Measurements from ENCODE around the gene C3AR1. TPM values are rescaled to one million over a fixed set of nuclear protein-coding genes. Genes with fewer than 3 reads are reported as not detected.

C3AR1 gene
- total and polyA plus RNA-seq, 2 donors (not counting 3 experiments of a cell fraction or from before 2014, with no cell fraction given) = 0.22 to 0.70 TPM

DNA sequence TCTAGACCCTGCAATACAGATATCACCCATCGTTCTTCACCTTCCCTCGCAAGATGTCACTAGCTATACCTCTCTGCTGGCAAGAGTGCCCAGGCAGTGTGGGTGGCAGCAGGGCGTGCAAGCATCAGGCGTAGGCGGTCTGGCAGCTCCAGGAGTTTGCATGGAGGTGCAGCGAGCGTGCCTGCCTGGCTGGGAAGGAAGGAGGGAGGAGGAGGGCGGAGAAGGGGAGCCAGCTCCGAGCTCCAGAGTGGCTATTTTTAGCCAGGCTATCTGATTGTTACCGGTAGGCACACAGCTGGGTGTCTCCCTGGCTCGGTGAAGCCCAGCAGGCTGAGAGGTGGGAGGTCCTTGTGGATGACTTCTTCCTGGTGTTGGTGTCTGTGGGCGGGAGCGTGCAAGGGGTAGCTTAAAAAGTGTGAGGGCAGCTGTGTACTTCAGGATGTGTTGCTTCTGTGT lies 27.5 kb downstream of the C3AR1 start:
- H3K9me3 ChIP-seq (replicated peaks; ENCODE audit: control insufficient read depth, insufficient read depth, low read length) = no peaks in the 10 kb centered on the region
- ChIA-PET CTCF (interaction anchor here (0.6 to 1.5 kb wide), 8 partner anchors 10 to 1677 kb away, joined by 3 to 8 read pairs (median 4); no protein-coding TSS in a partner anchor), POLR2A (interaction anchor here (0.9 to 1.4 kb wide), 2 partner anchors 67 to 103 kb away, joined by 3 to 4 read pairs; partner anchors contain the start of gene SLC2A3)
- no peak overlapping the region for H3K4me2 ChIP-seq (ENCODE audit: insufficient read depth, low read length)
- no peaks in the 10 kb centered on the region for H4K20me1 ChIP-seq (replicated peaks; ENCODE audit: control insufficient read depth, extremely low read depth, insufficient read depth, low read length)
- no peaks in the 10 kb centered on the region for H3K27me3 ChIP-seq (ENCODE audit: control insufficient read depth in 2 of 2, insufficient read depth in 2 of 2, low read length in 2 of 2)
- no peak overlapping the region for H3K4me3 ChIP-seq (replicated peaks in 1 of 3; ENCODE audit: insufficient read depth in 1 of 3, low read depth in 1 of 3, low read length in 3 of 3)
- no peak overlapping the region for H3K9ac ChIP-seq (replicated peaks; ENCODE audit: extremely low read depth, insufficient read depth, low read length)
- peaks cover under 1 to 6% of the 10 kb centered on the region in 2 experiments for H3K36me3 ChIP-seq (ENCODE audit: control insufficient read depth in 2 of 2, extremely low read depth in 1 of 2, insufficient read depth in 2 of 2, low read length in 2 of 2)
- DNase-seq (ENCODE audit: low read depth, low spot score) = peak; percentile 32
- intact Hi-C loops (cut with micrococcal nuclease) = no loop called here
- FAIRE-seq = peak; percentile 52
- TF ChIP-seq JUN (IDR thresholded peaks at IDR 0.05; ENCODE audit: borderline replicate concordance, insufficient read depth, insufficient read length, low read depth) = no peak
- TF ChIP-seq POLR2AphosphoS5 (IDR thresholded peaks at IDR 0.05; ENCODE audit: insufficient read depth, low read depth, low read length) = no peak
- TF ChIP-seq EZH2 (IDR thresholded peaks at IDR 0.05; ENCODE audit: borderline replicate concordance, low read depth, low read length, severe bottlenecking) = no peak
- TF ChIP-seq FOS (IDR thresholded peaks at IDR 0.05; ENCODE audit: borderline replicate concordance, insufficient read depth, low read length) = no peak
- TF ChIP-seq POLR2A (IDR thresholded peaks at IDR 0.05; ENCODE audit: low read depth, low read length) = no peak
- TF ChIP-seq, protein P1, sequence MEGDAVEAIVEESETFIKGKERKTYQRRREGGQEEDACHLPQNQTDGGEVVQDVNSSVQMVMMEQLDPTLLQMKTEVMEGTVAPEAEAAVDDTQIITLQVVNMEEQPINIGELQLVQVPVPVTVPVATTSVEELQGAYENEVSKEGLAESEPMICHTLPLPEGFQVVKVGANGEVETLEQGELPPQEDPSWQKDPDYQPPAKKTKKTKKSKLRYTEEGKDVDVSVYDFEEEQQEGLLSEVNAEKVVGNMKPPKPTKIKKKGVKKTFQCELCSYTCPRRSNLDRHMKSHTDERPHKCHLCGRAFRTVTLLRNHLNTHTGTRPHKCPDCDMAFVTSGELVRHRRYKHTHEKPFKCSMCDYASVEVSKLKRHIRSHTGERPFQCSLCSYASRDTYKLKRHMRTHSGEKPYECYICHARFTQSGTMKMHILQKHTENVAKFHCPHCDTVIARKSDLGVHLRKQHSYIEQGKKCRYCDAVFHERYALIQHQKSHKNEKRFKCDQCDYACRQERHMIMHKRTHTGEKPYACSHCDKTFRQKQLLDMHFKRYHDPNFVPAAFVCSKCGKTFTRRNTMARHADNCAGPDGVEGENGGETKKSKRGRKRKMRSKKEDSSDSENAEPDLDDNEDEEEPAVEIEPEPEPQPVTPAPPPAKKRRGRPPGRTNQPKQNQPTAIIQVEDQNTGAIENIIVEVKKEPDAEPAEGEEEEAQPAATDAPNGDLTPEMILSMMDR (IDR thresholded peaks at IDR 0.05; ENCODE audit: extremely low read depth in 1 of 2, insufficient read depth in 1 of 2, low read depth in 1 of 2, low read length in 2 of 2) = no peak
- no peak for TF ChIP-seq MYC (IDR thresholded peaks at IDR 0.05; ENCODE audit: low read depth, low read length)
- TF ChIP-seq GATA2 (IDR thresholded peaks at IDR 0.05; ENCODE audit: insufficient read depth, insufficient read length, low read depth, low read length) = no peak
- TF ChIP-seq MAX (IDR thresholded peaks at IDR 0.05; ENCODE audit: insufficient read depth, insufficient read length) = no peak
- BruUV-seq (replicated peaks) = no TSS peak
- dilution Hi-C loops (cut with MboI; ENCODE audit: extremely low pct_ligation_motif_present, low sequenced_read_pairs) = no loop called here
- no peaks in the 10 kb centered on the region for H3K9me1 ChIP-seq (replicated peaks; ENCODE audit: control insufficient read depth, extremely low read depth, insufficient read depth, low read length)
- no peak overlapping the region for H2AFZ ChIP-seq (ENCODE audit: low read depth, low read length)
- no peak overlapping the region for H3K27ac ChIP-seq (ENCODE audit: insufficient read depth, low read depth, low read length)
- peaks cover 31% of the 10 kb centered on the region for H3K4me1 ChIP-seq (ENCODE audit: control insufficient read depth, extremely low read depth, insufficient read depth, low read length)
- peaks cover 2% of the 10 kb centered on the region for H3K79me2 ChIP-seq (ENCODE audit: control insufficient read depth, insufficient read depth, low read length)

All from endothelial cell of umbilical vein (primary cell).